Activated CD4-positive, CD25-positive, alpha-beta regulatory T cell (primary cell): ENCODE results near the gene NOTCH1.
"Not testable (repeated sequence)": the region's sequence is repeated elsewhere in the genome, so short reads cannot be mapped to it uniquely, and the experiment has no call there.

Source experiments
- DNase-seq, 4 experiments: peaks; one replicate each; lab custom pipeline; 2025; lab: John Stamatoyannopoulos, UW

Gene NOTCH1

GRCh38 chr9:136578915-136579649, 33.2 kb upstream of the NOTCH1 start:
- no peak for DNase-seq

GRCh38 chr9:136578626-136578914, 32.7 kb upstream of the NOTCH1 start:
- no peak for DNase-seq

GRCh38 chr9:136577941-136578625, 32.2 kb upstream of the NOTCH1 start:
- no peak for DNase-seq

GRCh38 chr9:136576269-136576626, 30.4 kb upstream of the NOTCH1 start:
- no peak for DNase-seq

GRCh38 chr9:136575626-136576268, 29.9 kb upstream of the NOTCH1 start:
- DNase-seq = no peak

- not testable (repeated sequence) for DNase-seq
These were observed 28.8 kb upstream of the NOTCH1 start for GRCh38 chr9:136574606-136575005.

GRCh38 chr9:136572828-136573625, 27.2 kb upstream of the NOTCH1 start:
- DNase-seq = no peak

GRCh38 chr9:136572003-136572827, 26.4 kb upstream of the NOTCH1 start:
- no peak for DNase-seq

- DNase-seq = no peak
These were observed 25.7 kb upstream of the NOTCH1 start for GRCh38 chr9:136571531-136571930.

- DNase-seq = no peak
These were observed 25.1 kb upstream of the NOTCH1 start for GRCh38 chr9:136570916-136571315.

- DNase-seq = no peak
These were observed 24.5 kb upstream of the NOTCH1 start for GRCh38 chr9:136570191-136570845.

GRCh38 chr9:136569526-136570148, 23.8 kb upstream of the NOTCH1 start:
- DNase-seq = no peak

GRCh38 chr9:136568288-136569081, 22.6 kb upstream of the NOTCH1 start:
- DNase-seq = no peak

- no peak for DNase-seq
These were observed 21.9 kb upstream of the NOTCH1 start for GRCh38 chr9:136567651-136568287.

GRCh38 chr9:136566901-136567300, 21.1 kb upstream of the NOTCH1 start:
- no peak for DNase-seq

- DNase-seq = no peak
These were observed 20.7 kb upstream of the NOTCH1 start for GRCh38 chr9:136566553-136566895.

GRCh38 chr9:136565715-136566552, 20.1 kb upstream of the NOTCH1 start:
- DNase-seq = no peak

GRCh38 chr9:136565086-136565714, 19.4 kb upstream of the NOTCH1 start:
- no peak for DNase-seq
